GM19035 (cell line): ENCODE results near the gene RBMS3.

ENCODE experiments used
- ATAC-seq: cut with Tn5 transposase; IDR thresholded peaks from one replicate; pipeline ENCODE4 v1.9.1; 2021; ENCODE audit not compliant: unreplicated experiment

Gene RBMS3

DNA sequence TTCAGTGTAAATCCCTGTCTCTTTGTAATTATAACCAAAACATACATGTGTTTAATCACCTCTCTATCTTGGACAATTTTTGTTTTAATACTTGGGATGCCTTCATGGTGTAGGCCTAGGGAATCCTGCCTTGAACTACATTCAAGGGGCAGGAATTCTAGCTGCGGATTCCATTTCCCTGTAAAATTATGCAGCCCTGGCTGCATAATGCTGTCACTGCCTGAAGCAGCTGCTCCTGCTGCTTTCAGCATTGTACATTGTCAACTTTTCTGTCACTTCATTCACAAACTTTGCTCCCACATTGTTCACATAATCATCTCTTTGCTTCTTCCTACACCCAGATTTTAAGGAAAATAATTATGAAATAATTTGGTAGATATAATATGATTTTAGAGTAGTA, 638.7 kb downstream of the RBMS3 start:
- ATAC-seq, result no peak

DNA sequence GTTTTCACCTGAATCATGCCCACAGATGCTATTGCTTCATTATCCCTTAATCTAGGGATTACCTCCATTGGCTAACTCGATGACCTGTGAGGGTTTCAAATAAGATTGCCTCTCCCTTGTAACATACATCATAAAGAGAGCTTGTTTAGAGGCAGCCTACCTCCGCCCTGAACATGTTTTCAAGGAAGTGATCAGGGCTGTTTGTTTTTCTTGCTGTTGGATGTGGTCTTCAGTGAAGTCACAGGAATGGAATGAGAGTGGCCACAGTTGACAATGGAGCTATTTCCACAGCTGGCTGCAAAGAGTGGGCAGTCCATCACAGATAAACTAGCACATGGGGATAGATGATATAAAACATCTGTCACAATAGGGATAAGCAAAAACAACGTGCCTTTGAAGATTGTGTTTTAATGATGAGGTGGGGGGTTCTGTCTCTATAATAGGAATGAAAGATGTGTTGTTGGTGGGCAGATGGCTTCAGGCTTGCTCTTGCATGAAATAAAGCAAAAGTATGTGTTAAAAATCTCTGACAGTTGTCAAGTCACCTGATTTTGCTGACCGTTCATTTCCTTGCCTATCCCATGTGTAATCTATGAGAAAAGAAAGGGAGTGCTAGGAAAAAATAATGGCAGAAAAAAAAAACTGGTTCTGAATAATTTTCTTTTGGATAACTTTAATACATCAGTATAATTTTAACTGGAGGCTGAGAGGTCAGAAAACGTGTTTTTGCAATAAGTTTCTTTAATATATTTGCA, 642.3 kb downstream of the RBMS3 start:
- no peak for ATAC-seq

DNA sequence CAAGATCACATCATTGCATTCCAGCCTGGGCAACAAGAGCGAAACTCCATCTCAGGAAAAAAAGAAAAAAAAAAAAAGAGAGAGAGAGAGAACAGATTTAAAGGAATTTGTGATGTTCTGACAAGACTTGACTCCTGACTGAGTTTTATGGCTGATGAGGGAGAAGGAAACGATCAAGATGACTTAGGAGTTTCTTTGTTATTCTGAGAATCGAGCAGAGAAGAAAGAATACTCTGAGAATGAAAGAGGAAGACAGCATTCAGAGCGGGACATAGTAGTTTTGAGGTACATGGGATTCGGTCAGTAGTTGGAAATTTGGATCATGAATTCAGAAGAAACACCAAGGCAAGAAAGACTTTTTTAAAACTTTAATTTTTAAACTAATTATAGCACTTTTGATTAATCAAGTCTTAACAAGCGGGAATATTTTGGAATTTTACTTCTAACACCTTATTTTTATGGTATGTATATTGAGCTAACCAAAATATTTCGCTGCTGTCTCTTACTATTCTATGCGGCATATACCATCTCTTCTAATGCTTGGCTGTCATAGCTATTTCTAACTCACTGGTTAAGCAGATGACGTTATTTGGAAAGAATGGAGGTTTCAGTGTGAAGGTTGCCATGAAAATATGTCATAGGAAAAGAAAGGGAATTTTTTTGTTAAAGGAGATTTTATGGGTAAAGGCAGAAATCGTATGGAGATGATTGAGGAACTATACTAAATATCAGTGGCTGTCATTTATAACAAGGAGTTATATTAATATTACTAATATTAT, 644.1 kb downstream of the RBMS3 start:
- no peak for ATAC-seq

DNA sequence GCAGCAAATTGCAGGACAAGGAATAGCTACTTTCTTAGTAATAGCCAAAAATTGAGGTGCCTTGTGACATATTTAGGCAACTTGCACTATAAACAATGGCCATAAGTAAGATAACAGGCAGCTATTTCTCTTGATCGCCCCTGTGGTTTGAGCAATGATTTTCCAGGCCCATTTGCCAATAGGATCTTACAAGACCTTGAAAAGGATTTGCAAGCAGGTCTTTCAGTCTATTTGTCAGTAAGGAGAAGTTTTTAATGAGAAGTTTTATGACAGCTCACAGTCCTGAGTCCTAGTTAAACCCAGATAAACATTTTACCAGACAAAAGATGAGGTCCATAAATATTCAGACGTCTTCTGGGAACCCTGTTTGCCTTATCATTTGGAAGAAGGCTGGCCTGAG, 645.5 kb downstream of the RBMS3 start:
- no peak for ATAC-seq

DNA sequence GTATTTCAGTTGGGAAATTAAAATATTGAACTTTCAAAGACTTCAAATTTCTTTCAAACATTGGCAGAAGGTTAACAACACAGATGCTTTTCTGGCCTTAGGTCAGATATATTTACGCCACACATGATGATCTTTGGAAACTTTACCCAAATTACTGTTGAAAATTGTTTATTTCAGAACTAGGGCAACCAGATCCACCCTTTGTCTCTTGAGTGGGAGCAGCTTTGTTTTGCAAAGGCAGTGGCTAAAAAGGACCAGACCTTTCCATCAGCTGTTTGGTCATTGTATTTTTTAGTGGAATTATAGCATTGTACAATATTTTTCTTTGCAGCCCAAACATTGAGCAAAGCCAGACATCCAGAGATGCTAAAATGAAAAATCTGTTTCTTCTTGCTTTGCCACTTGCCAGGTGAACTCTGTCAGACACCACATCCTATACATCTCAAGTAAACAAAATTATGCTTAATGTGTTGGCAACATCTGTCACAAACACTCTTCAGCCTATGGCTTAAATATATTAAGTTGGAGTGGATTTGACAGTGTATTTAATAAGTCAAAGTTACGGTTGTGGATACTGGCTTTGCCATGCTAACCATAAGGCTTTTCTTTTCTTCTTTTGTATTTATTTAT, 651.9 kb downstream of the RBMS3 start:
- no peak for ATAC-seq

DNA sequence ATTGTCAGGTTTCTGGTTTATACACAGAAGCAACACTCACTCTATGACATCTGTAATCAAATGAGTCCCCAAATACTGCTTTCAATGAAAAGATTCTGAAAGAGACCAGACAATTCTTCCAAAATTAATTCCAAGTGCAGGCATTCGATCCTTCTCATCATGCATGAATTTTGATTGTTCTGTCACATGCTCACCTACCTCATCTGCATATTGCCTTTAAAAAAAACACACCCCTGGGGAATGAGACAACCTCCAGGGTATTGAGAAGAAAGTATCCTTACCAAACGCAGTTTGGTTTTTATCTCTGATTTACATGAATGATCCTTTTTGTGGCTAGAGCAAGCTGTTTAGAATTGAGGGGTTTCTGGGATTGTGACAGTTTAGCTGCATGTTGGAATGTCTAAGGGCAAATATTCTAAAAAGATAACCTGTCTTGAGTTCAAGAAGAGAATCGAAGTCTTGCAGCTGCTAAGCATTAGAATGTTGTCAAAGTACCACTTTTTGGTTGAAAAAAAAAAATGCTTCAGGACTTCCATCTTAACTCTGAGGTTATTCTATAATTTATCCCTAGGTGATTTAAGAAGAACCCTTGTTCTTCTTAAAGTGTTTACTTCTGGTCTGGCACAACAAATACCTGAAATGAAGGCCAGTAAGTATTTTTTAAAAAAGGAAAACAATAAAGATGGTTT, 653.1 kb downstream of the RBMS3 start:
- no peak for ATAC-seq

DNA sequence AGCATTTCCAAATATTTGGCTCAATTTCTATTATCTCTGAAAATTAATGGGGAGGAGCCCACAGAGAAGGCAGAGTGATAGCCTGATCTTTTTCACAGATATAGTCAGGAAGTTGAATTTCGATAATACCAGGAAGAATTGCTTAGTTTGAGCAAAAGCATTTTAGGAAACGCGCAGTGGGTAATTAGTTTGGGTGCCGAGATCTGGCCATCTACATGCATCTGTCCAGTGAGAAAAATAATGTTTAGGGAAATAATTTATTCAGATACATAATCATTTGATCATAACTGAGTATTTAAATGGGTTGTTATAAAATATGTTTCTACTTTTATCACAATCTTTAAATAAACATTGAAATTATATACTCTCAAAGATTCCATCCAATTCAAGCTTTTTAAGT, 653.9 kb downstream of the RBMS3 start:
- ATAC-seq, result no peak

DNA sequence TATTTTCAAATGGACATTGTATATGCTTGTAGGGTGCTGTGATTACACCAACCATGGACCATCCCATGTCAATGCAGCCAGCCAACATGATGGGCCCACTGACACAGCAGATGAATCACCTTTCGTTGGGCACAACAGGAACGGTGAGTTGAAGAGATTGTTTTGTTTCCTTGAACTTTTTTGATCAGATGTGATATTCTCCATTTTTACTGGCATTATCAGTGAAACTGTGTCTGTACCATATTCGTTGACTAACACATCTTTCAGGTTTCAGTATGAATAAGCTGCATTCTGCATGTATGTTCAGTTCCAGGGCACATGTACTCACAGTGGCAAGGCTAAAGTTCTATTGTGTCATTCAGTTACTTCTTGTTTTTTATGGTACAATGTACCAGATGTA, 655.2 kb downstream of the RBMS3 start:
- peak; percentile 86 for ATAC-seq

DNA sequence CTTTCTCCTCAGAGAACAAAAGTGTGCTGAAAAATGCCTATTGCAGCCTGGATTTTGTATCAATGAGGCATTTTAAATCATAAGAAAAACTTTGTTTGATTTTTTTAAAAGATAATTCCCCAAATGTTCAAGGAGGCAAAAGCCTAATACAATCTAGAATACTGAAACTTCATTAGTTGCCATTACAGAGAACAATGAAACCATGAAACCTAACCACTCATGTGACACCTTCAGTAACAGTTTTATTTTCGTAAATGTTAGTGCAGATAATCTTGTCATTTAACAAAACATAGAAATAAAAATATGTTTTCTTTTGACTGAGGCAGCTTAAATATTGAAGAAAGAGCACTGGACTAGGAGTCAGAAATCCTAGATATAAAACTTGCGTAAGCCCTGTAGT, 655.9 kb downstream of the RBMS3 start:
- peak; percentile 44 for ATAC-seq

DNA sequence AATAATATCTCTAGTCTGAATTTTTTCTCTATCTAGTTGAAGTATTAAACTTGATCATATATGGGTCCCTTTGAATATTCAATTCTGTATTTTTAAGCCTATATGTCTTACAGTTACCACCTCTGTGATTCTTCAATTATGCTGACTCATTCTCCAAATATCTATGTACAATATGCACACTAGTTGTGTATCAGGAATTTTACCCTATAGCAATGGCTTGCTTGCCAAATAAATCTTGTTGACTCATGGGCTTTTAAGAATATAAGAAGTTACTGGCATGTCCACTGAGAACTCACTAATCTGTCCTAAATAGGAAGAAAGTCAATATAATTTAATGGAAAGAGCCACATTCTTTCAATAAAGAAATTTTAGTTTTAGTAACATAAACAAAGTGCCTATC, 656.3 kb downstream of the RBMS3 start:
- no peak for ATAC-seq

DNA sequence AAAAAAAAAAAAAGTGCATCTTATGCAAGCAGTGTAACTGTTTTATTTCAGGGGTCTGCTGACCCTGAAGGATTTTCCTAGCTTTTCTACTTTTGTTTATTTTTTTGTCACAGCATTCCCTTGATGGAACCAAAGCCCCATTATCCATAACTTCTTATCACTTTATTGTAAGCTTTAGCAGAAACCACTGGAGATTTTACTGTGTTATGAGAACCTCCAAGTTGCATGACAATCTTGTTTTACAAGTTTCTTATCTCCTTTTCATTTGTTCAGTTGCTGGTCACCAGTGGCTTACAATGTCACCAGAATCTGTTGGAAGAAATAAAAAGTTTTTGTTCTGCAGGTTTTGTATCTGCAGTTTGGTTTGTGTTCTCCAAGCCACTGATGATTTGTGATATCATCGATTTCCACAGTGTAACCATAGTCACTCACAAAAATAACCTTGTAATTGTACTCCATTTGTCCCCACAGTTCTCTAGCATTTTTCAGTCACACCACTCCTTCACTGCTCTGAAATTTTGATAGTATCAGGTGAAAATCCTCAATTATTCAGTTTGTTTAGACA, 660.0 kb downstream of the RBMS3 start:
- ATAC-seq, result no peak

DNA sequence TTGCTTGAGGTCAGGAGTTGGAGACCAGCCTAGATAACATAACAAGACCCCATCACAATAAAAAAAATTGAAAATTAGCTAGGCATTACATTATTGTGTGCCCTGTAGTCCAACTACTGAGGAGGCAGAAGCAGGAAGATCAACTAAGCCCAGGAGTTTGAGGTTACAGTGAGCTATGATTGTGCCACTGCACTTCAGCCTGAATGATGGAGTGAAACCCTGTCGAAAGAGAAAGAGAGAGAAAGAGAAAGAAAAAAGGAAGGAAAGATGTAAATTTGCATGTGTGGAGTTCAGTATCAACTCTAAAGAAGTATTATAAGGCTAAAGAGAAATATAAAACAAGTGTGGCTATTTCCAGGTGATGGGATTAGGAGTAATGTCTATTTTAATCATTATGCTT, 661.4 kb downstream of the RBMS3 start:
- no peak for ATAC-seq

DNA sequence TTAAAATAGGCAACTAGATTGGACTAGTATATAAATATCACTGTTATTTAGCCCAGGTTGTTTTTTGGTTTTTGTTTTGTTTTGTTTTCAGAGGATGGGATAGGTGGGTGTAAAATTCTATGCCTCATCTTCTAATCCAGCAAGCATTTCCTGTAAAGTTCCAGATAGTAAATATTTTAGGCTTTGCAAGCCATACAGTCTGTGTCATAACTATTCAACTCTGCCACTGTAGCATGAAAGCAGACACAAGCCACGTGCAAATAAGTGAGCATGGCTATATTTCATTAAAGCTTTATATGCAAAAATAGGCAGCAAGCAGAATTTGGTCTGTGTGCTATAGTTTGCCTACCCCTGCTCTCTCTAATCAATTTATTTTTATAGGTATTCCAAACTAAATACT, 668.3 kb downstream of the RBMS3 start:
- no peak for ATAC-seq

DNA sequence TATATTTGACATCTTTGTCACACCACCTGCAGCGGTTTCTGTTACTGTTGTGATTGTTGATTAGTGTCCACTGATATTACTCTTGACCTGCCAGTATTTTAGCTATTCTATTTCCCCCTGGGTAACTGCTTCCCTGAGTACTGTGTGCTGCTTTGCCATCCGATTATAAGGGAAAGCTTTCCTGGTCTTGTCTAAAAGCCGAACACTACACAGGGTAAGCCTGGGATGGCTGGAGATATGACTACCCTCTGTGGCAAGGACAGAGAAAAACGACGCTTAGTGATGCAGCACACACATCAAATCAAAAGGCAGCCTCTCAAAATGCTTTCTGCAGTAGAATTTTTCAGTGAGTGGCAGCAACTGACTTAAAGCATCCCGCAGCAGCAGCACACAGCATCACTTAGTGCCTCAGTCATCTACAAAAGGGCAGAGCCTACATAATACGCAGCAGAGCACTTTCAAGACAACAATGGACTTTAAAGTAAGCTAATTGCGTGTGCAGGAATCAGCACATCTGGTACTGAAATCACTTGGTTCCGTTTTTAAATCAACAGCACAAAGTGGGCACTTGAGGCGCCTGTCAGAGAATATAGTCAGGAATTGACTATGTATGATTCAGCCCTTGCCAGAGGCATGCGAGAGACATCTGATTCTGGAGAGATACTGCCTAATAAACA, 669.2 kb downstream of the RBMS3 start:
- no peak for ATAC-seq

DNA sequence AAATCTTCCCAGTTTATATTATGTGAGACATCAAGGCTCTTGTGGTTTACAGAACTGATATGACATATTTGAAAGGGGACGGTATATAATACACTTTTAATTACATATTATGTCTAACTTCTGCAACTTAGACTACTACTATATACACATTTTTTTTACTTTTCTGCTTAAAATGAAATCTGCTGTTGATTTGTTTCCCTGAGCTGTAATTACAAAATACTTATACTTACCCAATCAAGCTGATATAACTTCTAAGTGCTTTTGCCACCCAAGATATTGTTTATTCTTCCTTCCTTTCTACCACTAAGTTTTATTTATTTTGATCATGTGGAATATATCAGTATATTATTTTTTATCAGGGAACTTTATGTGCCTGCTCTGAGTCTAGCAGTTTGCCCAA, 671.6 kb downstream of the RBMS3 start:
- ATAC-seq, result no peak

DNA sequence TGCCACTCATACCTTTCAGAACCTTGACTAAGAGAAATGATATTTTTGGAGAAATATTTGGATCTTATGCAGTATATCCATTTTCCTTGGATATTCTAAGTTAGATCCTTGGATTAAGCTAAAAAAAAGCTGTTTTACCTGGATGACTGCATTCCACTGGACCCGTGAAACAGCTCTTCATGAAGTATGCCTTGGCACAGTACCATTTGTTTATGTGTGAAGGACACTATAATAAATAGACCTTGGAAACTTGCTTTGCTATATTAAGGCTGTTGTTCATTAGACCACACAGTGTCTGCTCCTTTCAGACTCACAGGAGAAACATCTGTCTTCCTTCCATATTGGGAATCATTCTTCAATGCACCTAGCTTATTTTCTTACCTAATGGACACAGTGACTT, 674.5 kb downstream of the RBMS3 start:
- ATAC-seq, result no peak

DNA sequence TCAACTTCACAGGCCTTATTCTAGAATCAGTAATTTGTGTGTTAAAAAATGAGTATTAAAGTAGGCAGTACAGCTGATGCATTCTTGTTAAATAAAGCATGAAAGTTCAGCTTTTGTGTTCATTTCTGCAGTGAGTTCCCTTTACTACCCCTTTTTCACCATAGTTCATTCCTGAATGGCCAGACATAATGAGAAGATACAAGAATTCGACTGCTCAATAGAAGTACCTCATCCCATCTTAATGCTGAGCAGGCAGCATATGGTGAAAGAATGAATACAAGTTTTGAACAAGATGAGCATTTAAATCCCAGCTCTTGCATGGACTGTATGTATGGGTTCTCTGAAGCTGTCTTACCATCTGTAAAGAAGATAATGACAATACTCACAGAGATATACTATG, 677.9 kb downstream of the RBMS3 start:
- ATAC-seq, result no peak

DNA sequence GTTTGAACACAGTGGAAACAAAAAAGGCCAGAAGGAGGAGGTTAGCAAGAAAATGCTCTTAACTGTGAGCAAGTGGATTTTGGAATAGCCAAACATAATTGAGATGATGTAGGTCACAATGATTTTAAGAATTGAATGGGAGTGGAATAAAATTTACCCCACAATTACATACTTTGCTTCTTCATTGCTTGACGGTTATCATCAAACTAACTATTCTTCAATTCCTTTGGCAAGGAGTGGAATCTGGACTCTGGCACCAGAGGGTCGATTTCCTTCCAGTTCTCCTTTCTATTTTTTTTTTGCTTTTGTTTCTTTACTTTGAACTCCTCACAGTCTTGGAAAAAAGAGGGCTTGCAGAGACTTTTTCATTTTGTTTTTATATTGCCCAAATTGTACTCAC, 691.0 kb downstream of the RBMS3 start:
- no peak for ATAC-seq

DNA sequence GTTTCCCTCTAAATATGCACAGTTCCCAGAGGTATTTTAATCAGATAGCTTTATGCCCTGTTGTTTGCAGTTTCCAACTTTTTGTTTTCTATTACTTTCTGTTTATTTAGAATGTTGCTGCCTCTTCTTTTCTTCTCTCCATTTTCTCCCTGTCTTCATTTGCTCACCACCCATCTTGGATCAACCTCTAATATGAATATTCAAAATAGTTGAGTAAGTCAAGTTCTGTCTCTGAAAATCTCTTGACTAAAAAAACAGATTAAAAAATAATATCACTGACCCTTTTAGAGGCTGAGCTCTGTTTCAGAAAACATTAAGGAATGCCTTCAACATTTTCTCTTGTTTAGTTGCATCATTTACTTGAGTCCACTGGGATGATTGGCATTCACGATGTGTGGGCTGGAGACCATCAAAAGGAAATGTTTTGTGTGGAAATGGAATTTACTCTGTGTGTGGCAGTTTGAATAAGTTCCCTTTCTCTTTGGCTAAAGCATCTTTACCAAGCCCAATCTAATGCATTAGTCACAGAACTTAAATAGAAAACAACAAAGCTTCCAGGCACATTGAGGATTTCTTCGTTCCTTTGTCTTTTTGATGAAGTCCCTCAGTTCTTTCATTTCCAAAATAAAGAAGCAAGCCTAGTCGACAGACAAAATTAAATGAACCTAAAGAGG, 691.6 kb downstream of the RBMS3 start:
- no peak for ATAC-seq

DNA sequence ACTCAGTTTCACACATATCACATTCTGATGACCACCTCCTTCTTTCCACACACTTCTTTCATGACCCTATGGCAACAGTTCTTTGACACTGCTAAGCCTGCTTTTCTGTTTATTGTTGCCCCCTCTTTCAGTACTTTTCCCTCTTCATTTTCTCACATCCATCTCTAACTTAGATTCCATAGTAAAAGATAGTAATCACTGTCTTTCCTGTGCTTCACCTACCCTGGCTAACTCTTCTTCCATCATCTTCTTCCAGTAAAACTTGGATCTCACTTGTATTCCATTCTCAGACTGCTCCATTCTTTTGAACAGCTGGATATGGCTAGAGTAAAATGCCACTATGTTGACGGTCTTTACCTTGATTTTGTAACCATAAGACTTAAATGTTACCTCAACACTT, 692.9 kb downstream of the RBMS3 start:
- no peak for ATAC-seq
